Left forelimb (tissue), 1 donor: ENCODE data around the gene CALML4.
A peak's percentile ranks its signal among the peaks of the same experiment; 100 is the strongest.
"Not testable (repeated sequence)": the region's sequence is repeated elsewhere in the genome, so short reads cannot be mapped to it uniquely, and the experiment has no call there.

Experiments
- DNase-seq: peaks from one replicate; pipeline ENCODE4 v3.0.0-alpha.2; 2018; ENCODE audit warnings: low spot score

CALML4 gene

DNA sequence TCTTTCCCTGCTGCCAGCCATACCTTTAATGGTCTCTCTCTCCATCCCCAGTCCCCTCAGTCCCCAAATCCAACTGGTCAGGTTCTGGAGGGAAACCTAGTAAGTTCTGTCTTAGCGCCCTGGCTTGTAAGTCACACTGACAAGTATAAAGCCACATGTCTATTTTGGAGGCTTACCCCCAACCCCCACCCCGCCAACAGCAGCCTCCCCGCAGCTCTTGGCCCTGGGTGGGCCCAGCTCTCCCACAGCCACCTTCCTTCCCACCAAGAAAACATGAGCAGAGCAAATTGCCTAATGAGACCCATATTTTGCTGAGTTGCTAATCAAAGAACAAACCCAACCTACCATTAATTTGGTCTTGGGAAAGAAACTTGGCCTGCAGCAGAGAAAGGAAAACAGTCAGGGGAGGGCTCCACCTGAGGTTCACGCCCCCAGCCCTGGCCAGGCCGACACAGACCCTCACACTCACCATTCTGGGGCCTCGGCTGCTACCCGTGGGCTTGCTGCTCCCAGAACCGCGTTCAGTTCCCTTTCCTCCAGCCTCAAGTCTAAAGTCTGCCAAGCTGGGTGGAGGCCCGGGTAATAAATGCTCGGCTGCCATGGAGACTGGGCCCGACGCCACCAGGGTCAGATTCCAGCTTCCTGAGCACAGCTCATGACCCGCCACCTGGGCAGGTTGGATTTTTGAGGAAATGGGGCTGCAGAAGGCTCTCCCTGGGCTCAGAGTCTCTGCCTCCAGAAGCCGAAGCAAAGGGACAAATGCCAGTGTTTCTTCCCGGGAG, at the start of gene CALML4:
Gene CALML4 (minus strand): TSS at position 557 of the 782 bp plus-strand sequence. CDS start 85 bp downstream, at position 472.
- peak; percentile 83 for DNase-seq

DNA sequence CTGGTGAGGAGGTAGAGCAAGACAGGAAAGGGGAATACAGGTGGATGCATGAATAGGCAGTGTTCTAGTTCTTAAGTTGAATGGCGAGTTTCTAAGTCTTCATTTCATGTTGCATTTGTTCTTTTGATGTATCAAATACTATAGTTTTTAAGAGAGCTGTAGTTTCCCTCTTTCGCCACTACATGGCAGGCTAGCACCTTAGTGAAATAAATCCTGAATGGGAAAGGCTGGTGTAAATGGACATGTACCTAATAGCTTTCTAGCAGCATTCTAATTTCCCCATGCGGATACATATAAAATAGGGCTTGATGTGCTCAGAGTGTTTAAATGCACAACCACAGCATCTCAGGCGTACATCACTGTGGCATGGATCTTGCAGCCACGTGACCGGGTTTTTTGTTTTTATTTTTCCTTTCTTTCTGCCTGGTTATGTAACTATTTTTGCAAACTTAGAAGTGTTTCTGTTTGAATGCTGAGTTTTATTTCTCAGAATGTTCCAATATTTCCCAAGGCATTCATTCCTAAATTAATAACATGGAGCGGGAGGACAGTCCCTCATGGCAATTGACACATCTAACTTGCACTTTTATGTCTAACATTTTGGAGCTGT, 47.9 kb upstream of the CALML4 start:
- no peak for DNase-seq

DNA sequence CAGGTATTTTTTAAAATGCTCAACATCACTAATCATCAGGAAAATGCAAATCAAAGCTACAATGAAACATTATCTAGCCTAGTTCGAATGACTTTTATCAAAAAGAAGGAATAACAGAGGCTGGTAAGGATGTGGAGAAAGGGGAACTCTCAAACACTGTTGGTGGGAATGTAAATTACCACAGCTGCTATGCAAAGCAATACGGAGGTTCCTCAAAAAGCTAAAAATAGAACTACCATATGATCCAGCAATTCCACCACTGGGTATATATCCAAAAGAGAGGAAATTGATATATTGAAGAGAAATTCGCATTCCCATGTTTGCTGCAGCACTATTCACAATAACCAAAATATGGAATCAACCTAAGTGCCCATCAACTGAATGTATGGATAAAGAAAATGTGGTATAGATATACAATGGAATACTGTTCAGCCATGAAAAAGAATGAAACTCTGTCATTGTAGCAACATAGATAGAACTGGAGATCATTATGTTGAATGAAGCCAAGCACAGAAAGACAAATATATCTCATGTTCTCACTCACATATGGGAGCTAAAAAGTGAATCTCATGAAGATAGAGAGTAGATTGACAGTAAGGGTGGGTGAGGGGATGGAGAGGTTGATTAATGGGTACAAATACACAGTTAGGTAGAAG, 44.1 kb upstream of the CALML4 start:
- no peak for DNase-seq

- no peak for DNase-seq
These were observed 39.1 kb upstream of the CALML4 start for GRCh38 chr15:68244235-68244634.

- DNase-seq, result no peak
These were observed 36.2 kb upstream of the CALML4 start for GRCh38 chr15:68241088-68241935.

DNA sequence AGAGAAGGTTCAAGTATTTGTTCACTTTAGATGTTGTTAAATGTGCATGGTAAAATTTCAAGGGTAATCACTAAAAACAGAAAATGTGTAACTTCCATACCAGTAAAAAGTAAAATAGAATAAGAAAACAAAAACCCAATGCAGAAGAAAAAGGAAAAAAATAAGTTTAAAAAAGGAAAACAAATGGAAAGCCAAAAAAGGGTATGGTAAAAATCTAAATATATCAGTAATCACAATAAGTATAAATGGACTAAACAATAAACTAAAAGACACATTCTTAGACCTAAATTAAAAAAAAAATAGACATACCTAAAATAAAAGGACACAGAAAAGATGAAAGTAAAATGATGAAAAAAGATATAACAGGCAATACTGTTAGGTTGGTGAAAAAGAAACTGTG, 33.9 kb upstream of the CALML4 start:
- DNase-seq, result no peak

GRCh38 chr15:68235022-68235421, 29.9 kb upstream of the CALML4 start:
- no peak for DNase-seq

DNA sequence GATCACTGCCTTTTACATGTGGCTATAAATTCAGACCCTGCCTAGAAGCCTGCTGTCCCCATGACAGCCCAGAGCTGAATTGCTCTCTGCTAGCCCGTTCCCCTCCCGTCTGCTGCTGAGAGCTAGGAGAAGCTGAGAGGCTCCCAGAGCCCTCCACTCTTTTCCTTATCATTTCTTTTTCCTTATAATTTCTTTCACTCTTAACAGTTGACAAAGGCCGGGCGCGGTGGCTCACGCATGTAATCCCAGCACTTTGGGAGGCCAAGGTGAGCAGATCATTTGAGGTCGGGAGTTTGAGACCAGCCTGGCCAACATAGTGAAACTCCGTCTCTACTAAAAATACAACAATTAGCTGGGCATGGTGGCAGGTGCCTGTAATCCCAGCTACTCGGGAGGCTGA, 29.4 kb upstream of the CALML4 start:
- DNase-seq, result not testable (repeated sequence)

DNA sequence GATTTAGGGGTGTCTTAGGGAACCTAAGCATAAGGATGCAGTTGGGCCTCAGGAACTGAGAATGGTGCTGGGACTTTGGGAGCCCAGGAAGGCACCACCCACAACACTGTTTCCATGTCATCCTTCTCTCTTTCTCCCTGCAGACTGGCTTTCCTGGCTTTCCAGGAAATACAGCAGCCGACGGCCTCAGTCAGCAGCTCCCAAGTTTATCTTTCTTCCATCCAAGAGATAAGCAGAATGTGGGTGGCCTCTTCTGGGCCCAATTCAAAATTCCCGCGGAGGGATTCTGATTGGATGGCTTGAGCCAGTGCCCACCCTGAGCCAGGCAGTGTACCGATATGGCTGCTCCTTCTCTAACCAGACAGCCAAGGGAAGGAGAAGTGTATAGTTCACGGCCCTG, 28.9 kb upstream of the CALML4 start:
- DNase-seq, result no peak

DNA sequence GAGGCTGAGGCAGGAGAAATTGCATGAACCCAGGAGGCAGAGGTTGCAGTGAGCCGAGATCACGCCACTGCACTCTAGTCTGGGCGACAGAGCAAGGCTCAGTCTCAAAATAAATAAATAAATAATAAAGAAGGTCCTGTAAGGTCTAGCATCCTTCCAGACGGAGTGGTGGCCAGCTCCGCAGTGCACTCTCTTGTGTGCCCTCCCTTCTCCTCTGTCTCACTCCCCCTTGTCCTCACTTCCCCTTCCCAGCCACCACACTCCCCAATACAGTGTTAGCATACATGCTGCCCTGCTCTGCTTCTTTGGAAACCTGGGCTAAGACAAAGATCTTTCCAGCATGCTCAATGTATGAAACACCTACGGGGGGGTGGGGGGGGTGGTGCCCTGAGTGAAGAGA, 27.8 kb upstream of the CALML4 start:
- no peak for DNase-seq

- no peak for DNase-seq
These were observed 27.3 kb upstream of the CALML4 start for GRCh38 chr15:68232449-68232848.

DNA sequence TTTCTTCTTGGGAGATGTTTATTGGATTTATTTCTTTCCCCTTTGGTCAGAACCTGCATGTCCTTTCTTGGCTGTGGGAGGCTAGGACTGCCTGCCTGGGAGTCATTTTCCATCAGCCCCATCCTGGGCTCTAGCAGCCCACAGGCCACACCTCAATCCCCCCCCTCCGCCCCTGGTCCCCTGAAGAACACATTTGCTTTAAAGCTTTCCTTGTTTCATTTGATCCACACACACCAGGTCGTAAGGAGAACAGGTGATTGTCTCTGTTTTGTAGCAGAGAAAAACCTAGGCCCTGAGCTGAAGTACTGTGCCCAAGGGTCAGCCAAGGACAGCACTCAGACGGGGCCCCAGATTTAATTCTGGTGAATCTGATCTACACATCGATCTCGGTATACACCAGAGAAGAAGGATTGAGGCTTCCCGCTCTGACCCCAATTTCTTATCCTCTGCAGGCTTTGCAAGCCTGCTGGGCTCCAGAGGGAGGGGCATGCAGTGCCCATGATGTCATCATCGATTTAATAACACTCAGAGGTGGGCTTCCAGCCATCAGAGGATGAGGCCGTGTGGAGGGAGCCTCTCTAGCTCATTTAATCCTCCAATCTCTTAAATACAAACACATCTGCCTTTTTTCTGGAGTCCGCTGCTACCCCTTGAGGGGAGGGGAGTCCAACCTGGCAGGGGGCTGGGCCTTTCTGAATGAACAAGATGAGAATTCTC, 26.1 kb upstream of the CALML4 start:
- no peak for DNase-seq

GRCh38 chr15:68230157-68231100, 25.3 kb upstream of the CALML4 start:
- DNase-seq, result no peak

DNA sequence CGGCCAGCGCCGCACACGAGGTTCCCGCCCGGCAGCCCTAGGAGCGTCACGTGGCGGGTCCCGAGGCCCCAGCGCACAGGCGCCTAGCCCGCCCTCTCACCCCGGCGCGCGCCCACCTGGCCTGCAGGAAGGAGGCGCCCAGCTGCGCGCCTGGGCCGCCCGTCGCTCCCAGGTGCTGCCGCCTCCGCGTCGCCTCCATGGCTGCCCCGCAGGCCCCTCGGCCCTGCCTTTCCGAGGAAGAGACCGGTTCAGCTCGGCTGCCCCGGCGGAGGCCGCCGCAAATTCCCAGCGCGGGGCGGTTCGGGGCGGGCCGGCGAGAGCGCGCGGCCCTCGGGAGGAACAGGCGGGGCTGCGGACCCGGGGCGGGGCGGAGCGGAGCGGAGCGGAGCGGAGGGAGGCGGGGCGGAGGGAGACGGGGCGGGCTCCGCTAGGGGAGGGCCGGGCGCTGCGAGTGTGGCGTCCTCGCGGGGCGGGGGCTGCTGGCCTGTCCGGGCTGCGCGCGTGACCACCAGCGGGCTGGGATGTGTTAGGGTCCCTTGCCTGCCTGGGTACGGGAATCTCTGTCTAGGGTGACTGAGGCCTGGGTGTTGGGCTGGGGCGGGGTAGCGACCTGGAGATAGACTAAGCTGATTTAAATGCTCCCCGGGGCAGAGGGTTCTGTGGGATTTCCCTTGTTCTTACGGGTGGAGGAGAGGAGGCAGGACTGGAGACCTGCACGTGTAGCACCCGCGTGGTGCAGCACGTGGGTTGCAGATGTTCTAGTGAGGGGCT, 24.4 kb upstream of the CALML4 start, which contains the start of gene CLN6:
Gene CLN6 (minus strand): TSS at position 343 of the 771 bp plus-strand sequence. CDS start 144 bp downstream, at position 199.
- peak; percentile 90 for DNase-seq

- peak; percentile 66 for DNase-seq
These were observed 23.8 kb upstream of the CALML4 start for GRCh38 chr15:68228971-68229385.

DNA sequence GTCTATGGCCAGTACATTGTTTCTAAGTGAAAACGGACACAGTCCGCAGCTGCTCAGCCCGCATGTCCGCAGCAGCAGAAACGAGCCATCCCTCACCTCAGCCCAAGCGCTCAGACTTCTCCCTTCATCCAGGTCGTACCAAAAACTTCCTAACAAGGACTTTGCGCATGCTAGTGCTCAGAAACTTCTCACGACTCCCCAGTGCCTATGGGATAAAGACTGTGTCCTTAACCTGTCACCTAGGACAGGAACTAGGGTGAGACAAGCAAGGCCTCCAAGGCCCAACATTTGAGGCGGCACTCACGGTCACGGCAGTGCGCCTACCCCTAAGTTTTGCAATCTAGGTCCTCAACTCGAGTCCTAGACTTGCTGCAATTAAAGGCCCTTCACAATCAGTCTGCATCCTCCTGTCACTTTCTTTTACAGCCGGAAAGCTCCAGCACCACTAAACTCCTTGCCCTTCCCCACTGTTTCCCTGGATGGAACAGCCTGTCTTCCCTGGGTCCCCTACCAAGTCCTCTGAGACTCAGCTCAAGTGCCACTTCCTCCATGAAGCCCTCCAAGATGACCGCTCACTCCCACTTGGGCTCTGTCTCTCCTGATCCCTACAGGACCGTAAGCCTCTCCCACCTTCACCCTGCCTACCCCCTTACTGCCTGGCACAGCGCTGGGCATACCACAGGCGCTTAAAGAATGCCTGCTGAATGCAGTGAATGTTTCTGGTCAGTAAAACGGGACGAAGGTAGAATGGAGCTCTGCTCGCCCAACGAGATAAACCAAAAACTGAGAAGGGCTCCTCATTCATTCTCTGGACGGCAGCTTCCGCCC, 23.2 kb upstream of the CALML4 start:
- DNase-seq, result no peak

DNA sequence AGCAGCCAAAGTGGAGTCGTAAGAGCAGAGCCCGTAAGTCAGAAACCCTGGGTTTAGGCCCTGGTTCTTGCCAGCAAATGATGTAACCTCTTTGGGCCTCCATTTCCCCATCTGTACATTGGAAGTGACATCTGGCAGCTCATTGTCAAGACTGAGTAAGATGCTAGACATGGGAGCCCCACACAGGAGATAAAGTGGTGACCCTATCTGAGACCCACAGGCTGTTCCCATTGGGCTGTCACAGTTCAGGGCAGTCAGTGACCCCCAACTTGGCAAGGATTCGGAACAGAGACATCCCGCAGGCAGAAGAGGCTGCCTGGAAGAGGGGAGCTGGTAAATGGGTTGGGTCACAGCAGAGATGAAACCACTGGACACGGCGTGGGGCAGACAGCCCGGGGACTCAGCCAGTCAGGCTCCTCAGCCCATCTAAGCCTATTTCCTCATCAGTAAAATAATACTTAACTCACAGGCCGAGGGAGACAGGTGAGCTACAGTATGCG, 22.6 kb upstream of the CALML4 start:
- DNase-seq, result no peak

DNA sequence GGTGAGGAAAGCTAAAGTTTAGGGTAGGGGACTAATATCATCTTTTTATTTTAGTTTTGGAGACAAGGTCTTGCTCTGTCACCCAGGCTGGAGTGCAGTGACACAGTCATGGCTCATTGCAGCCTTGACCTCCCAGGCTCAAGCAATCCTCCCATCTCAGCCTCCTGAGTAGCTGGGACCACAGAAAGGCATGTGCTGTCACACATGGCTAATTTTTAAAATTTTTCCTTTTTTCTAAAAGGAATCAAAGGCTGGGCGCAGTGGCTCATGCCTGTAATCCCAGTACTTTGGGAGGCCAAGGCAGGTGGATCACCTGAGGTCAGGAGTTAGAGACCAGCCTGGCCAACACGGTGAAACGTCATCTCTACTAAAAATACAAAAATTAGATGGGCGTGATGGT, 20.3 kb upstream of the CALML4 start:
- DNase-seq, result not testable (repeated sequence)
